Measurements from ENCODE around the gene SERPINB2. TPM values are rescaled to one million over a fixed set of nuclear protein-coding genes. Genes with fewer than 3 reads are reported as not detected.

The SERPINB2 gene, protein sequence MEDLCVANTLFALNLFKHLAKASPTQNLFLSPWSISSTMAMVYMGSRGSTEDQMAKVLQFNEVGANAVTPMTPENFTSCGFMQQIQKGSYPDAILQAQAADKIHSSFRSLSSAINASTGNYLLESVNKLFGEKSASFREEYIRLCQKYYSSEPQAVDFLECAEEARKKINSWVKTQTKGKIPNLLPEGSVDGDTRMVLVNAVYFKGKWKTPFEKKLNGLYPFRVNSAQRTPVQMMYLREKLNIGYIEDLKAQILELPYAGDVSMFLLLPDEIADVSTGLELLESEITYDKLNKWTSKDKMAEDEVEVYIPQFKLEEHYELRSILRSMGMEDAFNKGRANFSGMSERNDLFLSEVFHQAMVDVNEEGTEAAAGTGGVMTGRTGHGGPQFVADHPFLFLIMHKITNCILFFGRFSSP
- not detected for polyA plus RNA-seq

- peaks cover 0 to 3% of the 10 kb centered on the region in 2 donors for H3K4me1 Mint-ChIP-seq
- peaks cover 0 to 4% (median 0%) of the 10 kb centered on the region in 6 donors for H3K9me3 Mint-ChIP-seq
- no peak for DNase-seq
- no peak within 1 kb of the TSS for H3K4me3 Mint-ChIP-seq
- H3K27me3 Mint-ChIP-seq (ENCODE audit: low read depth in 3 of 3), result peaks cover 2 to 9% (median 3%) of the 10 kb centered on the region in 3 donors
- H3K36me3 Mint-ChIP-seq, result no peaks in the 10 kb centered on the region
- no peak within 1 kb of the TSS for H3K27ac Mint-ChIP-seq
Observed at GRCh38 chr18:63887424-63887823, at the start of gene SERPINB2. TSS of gene SERPINB2 (plus strand) at chr18:63887705. CDS start at chr18:63891445, 3,740 bp downstream.

DNA sequence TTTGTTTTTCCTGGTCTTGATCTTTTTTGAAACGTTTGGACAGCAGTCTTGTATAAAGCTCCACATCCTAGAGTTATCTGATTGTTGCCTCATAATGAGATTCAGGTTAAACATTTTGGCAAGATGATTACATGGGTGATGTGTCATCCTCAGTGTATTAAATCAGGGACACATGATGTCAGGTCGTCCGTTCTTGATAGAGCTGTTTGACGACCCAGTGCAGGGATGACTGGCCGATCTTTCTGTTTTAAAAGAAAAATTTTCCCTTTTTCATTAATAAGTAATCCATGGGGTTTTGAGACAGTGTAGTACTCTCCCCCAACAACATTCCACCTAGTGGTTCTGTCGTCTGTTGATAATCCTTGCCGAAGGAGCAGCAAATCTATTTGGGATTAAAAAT is 44.5 kb upstream of the SERPINB2 start:
- Mint-ChIP-seq H3K4me3 (no peak overlapping the region), H3K27me3 (ENCODE audit: low read depth in 3 of 3) (peaks cover 0 to 17% (median 3%) of the 10 kb centered on the region in 3 donors), H3K36me3 (no peaks in the 10 kb centered on the region), H3K9me3 (no peaks in the 10 kb centered on the region), H3K27ac (no peak overlapping the region), H3K4me1 (no peaks in the 10 kb centered on the region)
- no peak for DNase-seq

GRCh38 chr18:63844254-63844653 is 43.3 kb upstream of the SERPINB2 start:
- Mint-ChIP-seq H3K4me1 (no peaks in the 10 kb centered on the region), H3K27me3 (ENCODE audit: low read depth in 3 of 3) (peaks cover 0 to 18% (median 3%) of the 10 kb centered on the region in 3 donors), H3K9me3 (no peaks in the 10 kb centered on the region), H3K4me3 (no peak overlapping the region), H3K36me3 (no peaks in the 10 kb centered on the region), H3K27ac (no peak overlapping the region)
- DNase-seq, result peak in 2 of 3 donors; percentile 7 to 16

DNA sequence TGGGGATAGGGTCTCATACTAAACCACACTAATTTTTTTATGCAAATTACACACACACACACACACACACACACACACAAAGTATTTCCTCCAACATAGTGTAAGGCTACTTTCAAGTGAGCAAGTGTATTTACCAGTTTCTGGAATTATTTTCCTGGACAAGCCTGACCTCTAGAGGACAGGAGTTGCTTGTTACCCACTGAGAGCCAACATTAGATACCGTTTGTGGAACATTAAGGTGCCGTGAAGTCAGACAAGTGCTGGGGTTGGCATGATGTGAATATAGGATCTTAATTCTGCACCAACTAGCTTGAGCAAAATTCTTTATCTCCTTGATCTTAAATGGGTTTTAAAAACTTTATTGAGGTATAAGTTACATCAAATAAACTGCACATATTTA is 39.3 kb upstream of the SERPINB2 start:
- Mint-ChIP-seq H3K9me3 (no peaks in the 10 kb centered on the region), H3K27ac (no peak overlapping the region), H3K27me3 (ENCODE audit: low read depth in 3 of 3) (peaks cover 0 to 10% (median 3%) of the 10 kb centered on the region in 3 donors), H3K4me1 (no peaks in the 10 kb centered on the region), H3K4me3 (no peak overlapping the region), H3K36me3 (no peaks in the 10 kb centered on the region)
- DNase-seq, result peak in 2 of 3 donors; percentile 9 to 13

GRCh38 chr18:63850020-63850419 is 37.5 kb upstream of the SERPINB2 start:
- no peak overlapping the region for H3K27ac Mint-ChIP-seq
- no peak overlapping the region for H3K4me3 Mint-ChIP-seq
- DNase-seq, result no peak
- no peaks in the 10 kb centered on the region for H3K4me1 Mint-ChIP-seq
- peaks cover 0 to 10% (median 0%) of the 10 kb centered on the region in 3 donors for H3K27me3 Mint-ChIP-seq (ENCODE audit: low read depth in 3 of 3)
- no peaks in the 10 kb centered on the region for H3K9me3 Mint-ChIP-seq
- H3K36me3 Mint-ChIP-seq, result no peaks in the 10 kb centered on the region

- Mint-ChIP-seq H3K36me3 (no peaks in the 10 kb centered on the region), H3K4me1 (no peaks in the 10 kb centered on the region), H3K27ac (no peak overlapping the region), H3K9me3 (no peaks in the 10 kb centered on the region), H3K4me3 (no peak overlapping the region), H3K27me3 (ENCODE audit: low read depth in 3 of 3) (peaks cover 0 to 10% (median 0%) of the 10 kb centered on the region in 3 donors)
- DNase-seq, result no peak
Observed at GRCh38 chr18:63850636-63851035, 36.9 kb upstream of the SERPINB2 start.

DNA sequence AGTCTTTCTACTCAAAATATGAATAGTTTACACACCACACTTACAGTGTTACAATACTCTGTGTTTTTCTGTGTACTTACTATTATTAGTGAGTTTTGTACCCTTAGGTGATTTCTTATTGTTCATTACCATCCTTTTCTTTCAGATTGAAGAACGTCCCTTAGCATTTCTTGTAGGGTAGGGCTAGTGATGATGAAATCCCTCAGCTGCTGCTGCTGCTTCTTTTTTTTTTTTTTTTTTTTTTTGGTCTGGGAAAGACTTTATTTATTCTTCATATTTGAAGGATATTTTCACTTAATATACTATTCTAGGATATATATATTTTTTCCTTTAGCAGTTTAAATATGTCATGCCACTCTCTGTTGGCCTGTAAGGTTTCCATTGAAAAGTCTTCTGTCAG is 29.0 kb upstream of the SERPINB2 start:
- peaks cover 3 to 6% (median 4%) of the 10 kb centered on the region in 3 donors for H3K27me3 Mint-ChIP-seq (ENCODE audit: low read depth in 3 of 3)
- DNase-seq, result no peak
- H3K4me3 Mint-ChIP-seq, result no peak overlapping the region
- peaks cover 0 to 2% (median 0%) of the 10 kb centered on the region in 6 donors for H3K9me3 Mint-ChIP-seq
- H3K27ac Mint-ChIP-seq, result no peak overlapping the region
- no peaks in the 10 kb centered on the region for H3K36me3 Mint-ChIP-seq
- no peaks in the 10 kb centered on the region for H3K4me1 Mint-ChIP-seq

- Mint-ChIP-seq H3K4me3 (no peak overlapping the region), H3K27ac (no peak overlapping the region), H3K9me3 (peaks cover 0 to 2% (median 0%) of the 10 kb centered on the region in 6 donors)
Observed at GRCh38 chr18:63859781-63860475, 27.6 kb upstream of the SERPINB2 start.

DNA sequence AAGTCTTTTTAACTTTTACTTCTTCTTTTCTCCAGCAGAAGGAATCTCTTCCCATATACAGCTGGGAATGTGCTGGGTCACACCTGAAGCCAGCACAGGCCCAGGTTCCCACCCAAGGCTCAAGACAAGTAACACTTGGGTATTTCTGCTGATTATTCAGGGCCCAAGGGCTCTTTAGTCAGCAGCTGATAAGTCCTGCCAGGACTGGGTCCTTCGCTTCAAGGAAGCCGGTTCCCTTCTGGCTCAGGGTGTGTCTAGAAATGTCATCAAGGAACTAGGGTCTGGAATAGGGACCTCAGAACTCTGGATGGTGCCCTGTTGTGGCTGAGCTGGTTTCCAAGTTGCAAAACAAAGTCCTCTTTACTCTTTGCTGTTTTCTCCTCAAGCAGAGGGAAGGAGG is 27.0 kb upstream of the SERPINB2 start:
- Mint-ChIP-seq H3K27ac (no peak overlapping the region), H3K4me3 (no peak overlapping the region), H3K4me1 (no peaks in the 10 kb centered on the region), H3K27me3 (ENCODE audit: low read depth in 3 of 3) (peaks cover 3 to 6% (median 4%) of the 10 kb centered on the region in 3 donors), H3K36me3 (no peaks in the 10 kb centered on the region), H3K9me3 (peaks cover 0 to 2% (median 0%) of the 10 kb centered on the region in 6 donors)
- DNase-seq, result no peak

More at GRCh38 chr18:63859781-63860475, 27.6 kb upstream of the SERPINB2 start:
- DNase-seq, result no peak
- Mint-ChIP-seq H3K27me3 (ENCODE audit: low read depth in 3 of 3) (peaks cover 3 to 6% (median 4%) of the 10 kb centered on the region in 3 donors), H3K36me3 (no peaks in the 10 kb centered on the region), H3K4me1 (no peaks in the 10 kb centered on the region)

DNA sequence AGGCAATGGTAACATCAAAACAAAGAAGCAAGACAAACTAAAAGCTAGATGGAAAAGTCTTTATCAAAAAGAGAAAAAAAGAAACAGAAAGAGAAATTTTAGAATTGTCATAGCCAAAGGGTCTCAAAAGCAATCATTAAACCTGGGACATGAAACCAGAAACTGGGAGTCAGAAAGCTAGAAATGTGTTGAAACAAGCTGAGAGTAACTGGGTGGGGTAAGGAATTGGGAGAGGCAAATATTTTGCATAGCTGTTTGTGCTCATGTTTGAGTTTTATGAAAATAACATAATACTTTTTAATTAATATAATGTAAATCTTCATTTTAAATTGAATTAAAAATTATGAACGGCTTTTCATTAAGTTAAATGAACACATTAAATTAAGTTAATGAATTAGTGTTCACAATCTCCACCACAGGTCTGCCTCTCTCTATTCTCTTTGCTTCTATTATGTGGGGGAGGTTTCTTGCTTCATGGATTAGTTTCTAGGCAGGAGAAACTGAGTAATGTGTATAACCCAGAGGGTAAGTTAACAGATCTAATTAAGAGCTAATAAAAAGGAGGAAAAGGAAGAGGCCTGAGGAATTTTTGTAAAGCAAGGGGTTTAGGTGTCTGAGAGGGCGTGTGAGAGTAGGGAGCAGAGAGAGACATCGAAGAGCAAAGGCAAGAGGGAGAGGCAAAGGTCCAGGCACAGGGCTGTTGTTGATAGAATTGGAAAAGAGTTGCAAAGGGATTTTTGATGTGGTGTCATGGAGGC is 20.0 kb upstream of the SERPINB2 start:
- Mint-ChIP-seq H3K36me3 (no peaks in the 10 kb centered on the region), H3K27me3 (ENCODE audit: low read depth in 3 of 3) (peaks cover 0 to 10% (median 3%) of the 10 kb centered on the region in 3 donors), H3K4me1 (no peaks in the 10 kb centered on the region), H3K9me3 (no peaks in the 10 kb centered on the region), H3K4me3 (no peak overlapping the region), H3K27ac (no peak overlapping the region)
- DNase-seq, result no peak

GRCh38 chr18:63868546-63868945 is 19.0 kb upstream of the SERPINB2 start:
- Mint-ChIP-seq H3K36me3 (no peaks in the 10 kb centered on the region), H3K4me3 (no peak overlapping the region), H3K9me3 (no peaks in the 10 kb centered on the region), H3K27ac (no peak overlapping the region), H3K27me3 (ENCODE audit: low read depth in 3 of 3) (peaks cover 0 to 10% (median 3%) of the 10 kb centered on the region in 3 donors), H3K4me1 (no peaks in the 10 kb centered on the region)
- no peak for DNase-seq

GRCh38 chr18:63869374-63869773 is 18.1 kb upstream of the SERPINB2 start:
- H3K36me3 Mint-ChIP-seq, result no peaks in the 10 kb centered on the region
- no peak overlapping the region for H3K4me3 Mint-ChIP-seq
- H3K9me3 Mint-ChIP-seq, result no peaks in the 10 kb centered on the region
- H3K4me1 Mint-ChIP-seq, result no peaks in the 10 kb centered on the region
- H3K27ac Mint-ChIP-seq, result no peak overlapping the region
- no peak for DNase-seq
- H3K27me3 Mint-ChIP-seq (ENCODE audit: low read depth in 3 of 3), result peaks cover 0 to 10% (median 3%) of the 10 kb centered on the region in 3 donors

DNA sequence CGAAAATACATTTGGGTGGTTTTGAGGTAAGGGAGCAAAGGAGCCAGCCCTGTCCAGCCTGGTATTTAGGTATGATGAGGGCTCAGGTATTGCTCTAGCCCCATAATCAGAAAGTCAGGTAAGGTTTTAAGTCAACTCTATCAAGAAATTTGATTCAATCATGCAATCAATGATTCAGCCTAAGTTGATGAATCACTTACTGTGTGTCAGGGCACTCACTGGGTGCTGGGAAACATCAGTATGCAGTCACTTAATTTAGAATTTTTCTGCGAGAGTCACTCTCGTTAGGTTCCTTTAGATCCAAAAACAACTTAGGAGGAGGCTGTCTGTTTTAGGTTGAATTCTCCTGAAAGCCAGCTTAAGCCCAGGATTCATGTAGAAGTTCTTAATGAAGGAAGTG is 17.7 kb upstream of the SERPINB2 start:
- H3K27ac Mint-ChIP-seq, result no peak overlapping the region
- no peaks in the 10 kb centered on the region for H3K36me3 Mint-ChIP-seq
- peaks cover 0 to 10% (median 3%) of the 10 kb centered on the region in 3 donors for H3K27me3 Mint-ChIP-seq (ENCODE audit: low read depth in 3 of 3)
- DNase-seq, result no peak
- H3K9me3 Mint-ChIP-seq, result no peaks in the 10 kb centered on the region
- no peak overlapping the region for H3K4me3 Mint-ChIP-seq
- no peaks in the 10 kb centered on the region for H3K4me1 Mint-ChIP-seq

Data from immature natural killer cell (primary cell).